HepG2 (cell line): ENCODE data around the gene PTPN14. TPM values are rescaled to one million over a fixed set of nuclear protein-coding genes. Genes with fewer than 3 reads are reported as not detected.

Source experiments
- ATAC-seq: fragments of 200-7000 bp; cut with Tn5 transposase; 3 replicates; pipeline ENCODE4 v1.9.1; 2020; ENCODE audit warnings: mild to moderate bottlenecking, moderate library complexity
- BruUV-seq: library from RNA; stranded (reverse); fragments of 400-500 nt; replicated peaks from 2 replicates; lab custom pipeline; 2021; lab: Mats Ljungman, UMichigan
- CTCF ChIA-PET: fragments of 300-600 bp; formaldehyde crosslinking; extraction: SDS; loops from one replicate; lab custom pipeline; 2021; ENCODE audit warnings: low total read pairs, inconsistent platforms, low intra/inter-chr PET ratio; lab: Yijun Ruan, JAX
- POLR2A ChIA-PET: fragments of 350-600 bp; sonication (Branson Sonifier 250); formaldehyde crosslinking; loops from one replicate; lab custom pipeline; 2020; ENCODE audit warnings: antibody characterized with exemption, inconsistent platforms; lab: Yijun Ruan, JAX
- DNase-seq: peaks from one replicate; pipeline ENCODE4 v3.0.0-alpha.2; 2015; ENCODE audit warnings: low spot score
- FAIRE-seq: peaks from 3 replicates; lab custom pipeline; 2011; peaks lifted over from hg19 to GRCh38; lab: Jason Lieb, UNC
- H2AFZ ChIP-seq: one replicate; pipeline ENCODE4 v1.6.1; 2011; ENCODE audit warnings: low read length, inconsistent platforms
- H3K27ac ChIP-seq: fragments of 300-600 bp; 3 replicates; pipeline ENCODE4 v1.8.0; 2011; ENCODE audit warnings: mixed run types, mild to moderate bottlenecking, mixed read lengths, low read length, inconsistent platforms; ENCODE audit not compliant: insufficient read depth; ENCODE audit errors: extremely low read length
- H3K27me3 ChIP-seq, 2 experiments: fragments of 200-600 bp in 1 of 2; 2 replicates in 1 of 2; 3 replicates in 1 of 2; pipeline versions ENCODE4 v1.6.0 to v1.8.0; 2011; ENCODE audit warnings: low read length in 2 of 2, mild to moderate bottlenecking in 2 of 2, moderate library complexity in 2 of 2, inconsistent platforms in 1 of 2; ENCODE audit not compliant: insufficient read depth in 2 of 2, control insufficient read depth in 1 of 2
- H3K36me3 ChIP-seq, 2 experiments: fragments of 200-600 bp in 1 of 2; replicated peaks in 1 of 2; 2 replicates in 1 of 2; 3 replicates in 1 of 2; pipeline versions ENCODE4 v1.5.1 to v1.8.0; 2011; ENCODE audit warnings: low read length in 2 of 2, inconsistent platforms in 1 of 2; ENCODE audit not compliant: insufficient read depth in 2 of 2, control insufficient read depth in 1 of 2
- H3K4me1 ChIP-seq: 2 replicates; pipeline ENCODE4 v1.5.1; 2012; ENCODE audit warnings: low read length, inconsistent platforms; ENCODE audit not compliant: insufficient read depth
- H3K4me2 ChIP-seq: 2 replicates; pipeline ENCODE4 v1.6.0; 2011; ENCODE audit warnings: low read depth, low read length, inconsistent platforms
- H3K4me3 ChIP-seq, 3 experiments: fragments of 200-600 bp in 1 of 3; sonication (generic), shearing (Covaris generic) in 1 of 3; replicated peaks in 1 of 3; 2 replicates each; pipeline ENCODE4 v1.5.1; 2011 to 2016; ENCODE audit warnings: low read length in 3 of 3, inconsistent platforms in 2 of 3, low read depth in 2 of 3, mild to moderate bottlenecking in 2 of 3, control low read depth in 1 of 3, mixed read lengths in 1 of 3; ENCODE audit not compliant: insufficient read depth in 1 of 3
- H3K79me2 ChIP-seq: one replicate; pipeline ENCODE4 v1.6.1; 2011; ENCODE audit warnings: low read length, inconsistent platforms; ENCODE audit not compliant: insufficient read depth
- H3K9ac ChIP-seq: 2 replicates; pipeline ENCODE4 v1.6.0; 2011; ENCODE audit warnings: mild to moderate bottlenecking, low read depth, low read length, inconsistent platforms; ENCODE audit not compliant: insufficient read depth
- H3K9me3 ChIP-seq: 2 replicates; pipeline ENCODE4 v1.5.1; 2012; ENCODE audit warnings: mild to moderate bottlenecking, low read length
- H4K20me1 ChIP-seq: 2 replicates; pipeline ENCODE4 v1.6.0; 2011; ENCODE audit warnings: inconsistent platforms, mild to moderate bottlenecking, low read length, moderate library complexity; ENCODE audit not compliant: insufficient read depth
- HNRNPK ChIP-seq: fragments of 200-400 bp; formaldehyde crosslinking; IDR thresholded peaks from 2 replicates; pipeline ENCODE4 v1.6.1; 2018; ENCODE audit warnings: low read length, low read depth, moderate library complexity, mild to moderate bottlenecking; ENCODE audit not compliant: poor library complexity, severe bottlenecking
- PCBP2 ChIP-seq: fragments of 200-400 bp; formaldehyde crosslinking; optimal IDR thresholded peaks from 2 replicates; pipeline ENCODE3; 2018; ENCODE audit warnings: low read length, low read depth; ENCODE audit not compliant: poor library complexity, severe bottlenecking
- WGBS: methylation state at CpG from one replicate; pipeline ENCODE4 v1.1.6; 2017; ENCODE audit warnings: low lambda C conversion rate; 5-methylcytosine and 5-hydroxymethylcytosine counted together
- in situ Hi-C: cut with HindIII; loops from 2 replicates; pipeline ENCODE4 v1.10.0; 2017; ENCODE audit warnings: low pct_unique_long_range_greater_than_20kb; ENCODE audit not compliant: extremely low pct_ligation_motif_present
- intact Hi-C: fragments of 100-400 bp; cut with micrococcal nuclease; formaldehyde crosslinking; loops from one replicate; pipeline ENCODE4 v1.10.0; 2022; ENCODE audit not compliant: unreplicated experiment
- polyA plus RNA-seq, 8 experiments: library from polyadenylated mRNA; depleted of rRNA in 3 of 8; stranded (reverse) in 7 of 8; unstranded in 1 of 8; fragments of >200 nt; fragmentation: Illumina TruSeq in 4 of 8; extraction: Trizol in 4 of 8; gene quantifications; 2 replicates each; pipeline versions ENCODE4 v1.2.1 to v1.2.3, GENCODE V29; 2011 to 2016; ENCODE audit warnings: low read depth in 4 of 8, missing spikeins in 1 of 8, mixed read lengths in 1 of 8; ENCODE audit not compliant: insufficient read depth in 1 of 8
- total RNA-seq, 5 experiments: library from RNA; depleted of rRNA; stranded (reverse); fragments of >200 nt; fragmentation: Illumina TruSeq; extraction: Trizol; gene quantifications; 2 replicates each; pipeline ENCODE4 v1.2.3, GENCODE V29; 2016; ENCODE audit warnings: low read depth in 1 of 5
- TF ChIP-seq, protein P1 (sequence below): sonication (generic); formaldehyde crosslinking; IDR thresholded peaks from 2 replicates; pipeline ENCODE4 v1.4.0; 2020; ENCODE audit warnings: mild to moderate bottlenecking, missing genetic modification reagents

Gene PTPN14
- total and polyA plus RNA-seq, 2 of the 13 experiments (the other 11 are each of a cell fraction or from before 2014, with no cell fraction given), result 3.9 to 4.7 TPM

DNA sequence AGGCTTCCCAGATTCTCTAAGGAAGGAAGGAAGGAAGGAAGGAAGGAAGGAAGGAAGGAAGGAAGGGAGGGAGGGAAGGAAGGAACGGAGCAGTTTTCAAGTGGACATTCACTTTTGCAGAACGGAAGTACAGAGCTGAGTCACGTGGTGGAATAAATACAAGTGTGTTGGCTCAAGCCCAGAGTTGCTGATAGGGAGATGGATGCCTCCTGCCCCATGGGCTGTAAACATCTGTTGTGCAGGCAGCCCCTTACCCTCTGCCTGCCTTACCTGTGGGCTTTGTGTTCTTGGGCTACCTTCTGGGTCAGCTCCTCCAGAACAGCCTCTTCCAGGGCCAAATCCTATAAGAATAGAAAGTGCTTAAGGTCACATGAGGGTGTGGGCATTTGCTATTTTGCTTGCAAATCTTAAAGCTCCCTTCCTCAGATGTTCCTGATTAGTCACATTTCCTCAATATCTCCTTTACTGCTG, 148.8 kb downstream of the PTPN14 start:
- POLR2A ChIA-PET, result no interaction called here
- CTCF ChIA-PET, result no interaction called here
- H3K4me1 ChIP-seq, result no peaks in the 10 kb centered on the region
- ATAC-seq (no peak), FAIRE-seq (no peak), DNase-seq (no peak)
- intact Hi-C loops, result no loop called here
- WGBS, result 92% methylated on average over 3 of the region's 3 CpGs
- no peaks in the 10 kb centered on the region for H3K27me3 ChIP-seq
- H3K4me2 ChIP-seq, result no peak overlapping the region
- in situ Hi-C loops, result no loop called here
- H3K79me2 ChIP-seq, result no peaks in the 10 kb centered on the region
- no peak overlapping the region for H2AFZ ChIP-seq
- BruUV-seq, result no TSS peak
- TF ChIP-seq HNRNPK (peak; percentile 81), PCBP2 (peak; percentile 48)
- TF ChIP-seq, protein P1, sequence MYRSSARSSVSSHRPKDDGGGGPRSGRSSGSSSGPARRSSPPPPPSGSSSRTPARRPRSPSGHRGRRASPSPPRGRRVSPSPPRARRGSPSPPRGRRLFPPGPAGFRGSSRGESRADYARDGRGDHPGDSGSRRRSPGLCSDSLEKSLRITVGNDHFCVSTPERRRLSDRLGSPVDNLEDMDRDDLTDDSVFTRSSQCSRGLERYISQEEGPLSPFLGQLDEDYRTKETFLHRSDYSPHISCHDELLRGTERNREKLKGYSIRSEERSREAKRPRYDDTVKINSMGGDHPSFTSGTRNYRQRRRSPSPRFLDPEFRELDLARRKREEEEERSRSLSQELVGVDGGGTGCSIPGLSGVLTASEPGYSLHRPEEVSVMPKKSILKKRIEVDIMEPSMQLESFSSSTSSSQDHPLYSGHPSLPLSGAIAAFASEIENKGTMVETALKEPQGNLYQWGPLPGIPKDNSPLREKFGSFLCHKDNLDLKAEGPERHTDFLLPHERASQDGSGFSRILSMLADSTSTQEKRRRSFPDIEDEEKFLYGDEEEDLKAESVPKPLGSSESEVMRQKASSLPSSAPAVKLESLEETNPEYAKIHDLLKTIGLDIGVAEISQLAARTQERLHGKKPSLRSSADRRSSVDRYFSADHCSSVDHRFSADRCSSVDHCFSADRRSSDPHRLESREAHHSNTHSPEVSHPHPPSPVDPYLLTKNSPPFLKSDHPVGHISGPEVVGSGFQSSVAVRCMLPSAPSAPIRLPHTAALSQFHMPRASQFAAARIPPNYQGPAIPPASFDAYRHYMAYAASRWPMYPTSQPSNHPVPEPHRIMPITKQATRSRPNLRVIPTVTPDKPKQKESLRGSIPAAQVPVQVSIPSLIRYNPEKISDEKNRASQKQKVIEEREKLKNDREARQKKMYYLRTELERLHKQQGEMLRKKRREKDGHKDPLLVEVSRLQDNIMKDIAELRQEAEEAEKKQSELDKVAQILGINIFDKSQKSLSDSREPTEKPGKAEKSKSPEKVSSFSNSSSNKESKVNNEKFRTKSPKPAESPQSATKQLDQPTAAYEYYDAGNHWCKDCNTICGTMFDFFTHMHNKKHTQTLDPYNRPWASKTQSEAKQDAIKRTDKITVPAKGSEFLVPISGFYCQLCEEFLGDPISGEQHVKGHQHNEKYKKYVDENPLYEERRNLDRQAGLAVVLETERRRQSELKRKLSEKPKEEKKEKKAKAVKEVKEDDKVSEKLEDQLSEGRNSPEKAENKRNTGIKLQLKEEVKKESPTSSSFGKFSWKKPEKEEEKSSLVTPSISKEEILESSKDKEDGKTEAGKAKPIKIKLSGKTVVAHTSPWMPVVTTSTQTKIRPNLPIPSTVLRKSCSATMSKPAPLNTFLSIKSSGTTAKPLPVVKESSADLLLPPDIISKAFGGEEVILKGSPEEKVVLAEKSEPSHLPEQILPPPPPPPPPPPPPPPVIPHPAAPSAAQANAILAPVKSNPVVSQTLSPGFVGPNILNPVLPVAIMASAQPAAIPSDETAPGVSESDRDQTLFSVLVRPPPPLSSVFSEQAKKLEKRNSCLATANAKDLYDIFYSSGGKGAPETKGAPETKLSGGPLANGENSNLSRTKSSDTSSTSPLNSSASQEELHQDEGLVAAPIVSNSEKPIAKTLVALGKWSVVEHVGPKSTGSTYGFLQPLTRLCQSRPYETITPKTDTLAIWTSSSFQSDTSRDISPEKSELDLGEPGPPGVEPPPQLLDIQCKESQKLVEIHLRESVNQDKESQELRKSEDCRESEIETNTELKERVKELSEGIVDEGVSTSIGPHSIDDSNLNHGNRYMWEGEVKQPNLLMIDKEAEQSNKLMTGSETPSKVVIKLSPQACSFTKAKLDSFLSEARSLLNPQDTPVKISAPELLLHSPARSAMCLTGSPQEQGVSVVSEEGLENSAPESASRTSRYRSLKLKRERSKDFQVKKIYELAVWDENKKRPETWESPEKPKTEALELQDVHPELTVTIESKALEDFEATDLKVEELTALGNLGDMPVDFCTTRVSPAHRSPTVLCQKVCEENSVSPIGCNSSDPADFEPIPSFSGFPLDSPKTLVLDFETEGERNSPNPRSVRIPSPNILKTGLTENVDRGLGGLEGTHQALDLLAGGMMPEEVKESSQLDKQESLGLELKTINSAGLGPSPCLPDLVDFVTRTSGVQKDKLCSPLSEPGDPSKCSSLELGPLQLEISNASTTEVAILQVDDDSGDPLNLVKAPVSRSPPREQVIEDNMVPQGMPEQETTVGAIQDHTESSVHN (CRISPR knock-in tag), result no peak
- no peak overlapping the region for H3K4me3 ChIP-seq
- H3K9ac ChIP-seq, result no peak overlapping the region
- no peak overlapping the region for H3K27ac ChIP-seq
- no peaks in the 10 kb centered on the region for H4K20me1 ChIP-seq
- no peaks in the 10 kb centered on the region for H3K9me3 ChIP-seq
- peaks cover 0 to 2% of the 10 kb centered on the region in 2 experiments; a peak in 2 of 5 replicates for H3K36me3 ChIP-seq
